Measurements from ENCODE around the gene DNAH8.

GRCh38 chr6:38935051-38935450, 219.9 kb downstream of the DNAH8 start:
- TF ChIP-seq, protein P1, sequence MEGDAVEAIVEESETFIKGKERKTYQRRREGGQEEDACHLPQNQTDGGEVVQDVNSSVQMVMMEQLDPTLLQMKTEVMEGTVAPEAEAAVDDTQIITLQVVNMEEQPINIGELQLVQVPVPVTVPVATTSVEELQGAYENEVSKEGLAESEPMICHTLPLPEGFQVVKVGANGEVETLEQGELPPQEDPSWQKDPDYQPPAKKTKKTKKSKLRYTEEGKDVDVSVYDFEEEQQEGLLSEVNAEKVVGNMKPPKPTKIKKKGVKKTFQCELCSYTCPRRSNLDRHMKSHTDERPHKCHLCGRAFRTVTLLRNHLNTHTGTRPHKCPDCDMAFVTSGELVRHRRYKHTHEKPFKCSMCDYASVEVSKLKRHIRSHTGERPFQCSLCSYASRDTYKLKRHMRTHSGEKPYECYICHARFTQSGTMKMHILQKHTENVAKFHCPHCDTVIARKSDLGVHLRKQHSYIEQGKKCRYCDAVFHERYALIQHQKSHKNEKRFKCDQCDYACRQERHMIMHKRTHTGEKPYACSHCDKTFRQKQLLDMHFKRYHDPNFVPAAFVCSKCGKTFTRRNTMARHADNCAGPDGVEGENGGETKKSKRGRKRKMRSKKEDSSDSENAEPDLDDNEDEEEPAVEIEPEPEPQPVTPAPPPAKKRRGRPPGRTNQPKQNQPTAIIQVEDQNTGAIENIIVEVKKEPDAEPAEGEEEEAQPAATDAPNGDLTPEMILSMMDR (IDR thresholded peaks at IDR 0.05) = no peak
- no peak for TF ChIP-seq POLR2A (IDR thresholded peaks at IDR 0.05)

Measured in tibial nerve (tissue), 3 donors.